ENCODE data around the gene PWP2.
A peak's percentile ranks its signal among the peaks of the same experiment; 100 is the strongest.
"Not testable (repeated sequence)": the region's sequence is repeated elsewhere in the genome, so short reads cannot be mapped to it uniquely, and the experiment has no call there.

The PWP2 gene

GRCh38 chr21:44107026-44107501 is at the start of gene PWP2:
PWP2 (plus strand) TSS chr21:44107399; CDS start chr21:44107417, 18 bp downstream.
- not testable (repeated sequence) for DNase-seq

GRCh38 chr21:44057960-44058651 is 49.1 kb upstream of the PWP2 start:
- DNase-seq, result no peak

GRCh38 chr21:44058652-44058964 is 48.6 kb upstream of the PWP2 start:
- no peak for DNase-seq

- no peak for DNase-seq
Measured at GRCh38 chr21:44058981-44059380, 48.2 kb upstream of the PWP2 start.

- DNase-seq, result peak; percentile 46
Measured at GRCh38 chr21:44059710-44060109, 47.5 kb upstream of the PWP2 start.

GRCh38 chr21:44062380-44062779 is 44.8 kb upstream of the PWP2 start:
- DNase-seq, result no peak

GRCh38 chr21:44063151-44063912 is 43.9 kb upstream of the PWP2 start:
- DNase-seq, result no peak

- DNase-seq, result no peak
Measured at GRCh38 chr21:44064852-44065403, 42.3 kb upstream of the PWP2 start.

GRCh38 chr21:44065428-44065827 is 41.8 kb upstream of the PWP2 start:
- DNase-seq, result no peak

- DNase-seq, result no peak
Measured at GRCh38 chr21:44066116-44066515, 41.1 kb upstream of the PWP2 start.

- DNase-seq, result no peak
Measured at GRCh38 chr21:44067011-44067839, 40.0 kb upstream of the PWP2 start.

- no peak for DNase-seq
Measured at GRCh38 chr21:44070391-44070790, 36.8 kb upstream of the PWP2 start.

GRCh38 chr21:44071359-44072104 is 35.7 kb upstream of the PWP2 start:
- DNase-seq, result no peak

GRCh38 chr21:44072111-44072510 is 35.1 kb upstream of the PWP2 start:
- no peak for DNase-seq

- DNase-seq, result no peak
Measured at GRCh38 chr21:44074315-44074958, 32.8 kb upstream of the PWP2 start.

GRCh38 chr21:44076316-44076715 is 30.9 kb upstream of the PWP2 start:
- DNase-seq, result no peak

GRCh38 chr21:44078411-44078981 is 28.7 kb upstream of the PWP2 start:
- no peak for DNase-seq

GRCh38 chr21:44079446-44079845 is 27.8 kb upstream of the PWP2 start:
- DNase-seq, result no peak

- no peak for DNase-seq
Measured at GRCh38 chr21:44079846-44080245, 27.4 kb upstream of the PWP2 start.

- DNase-seq, result no peak
Measured at GRCh38 chr21:44082648-44083440, 24.4 kb upstream of the PWP2 start.

Data from NCI-H2171 (cell line).